Measurements from ENCODE around the gene PKD1. TPM values are rescaled to one million over a fixed set of nuclear protein-coding genes. Genes with fewer than 3 reads are reported as not detected.

The PKD1 gene
- total and polyA plus RNA-seq, 2 donors (not counting 1 experiment from before 2014, with no cell fraction given) = 100 to 116 TPM

GRCh38 chr16:2058872-2059271, 76.8 kb downstream of the PKD1 start:
- Histone ChIP-seq H2AFZ (ENCODE audit: insufficient read depth, low read depth, low read length, poor library complexity, severe bottlenecking) (no peak overlapping the region), H4K20me1 (ENCODE audit: control insufficient read depth, insufficient read depth, low read length, poor library complexity, severe bottlenecking) (no peaks in the 10 kb centered on the region), H3K27ac (ENCODE audit: low read length in 2 of 2) (no peak overlapping the region), H3K27me3 (replicated peaks in 1 of 4; ENCODE audit: control extremely low read depth in 1 of 4, control insufficient read depth in 3 of 4, insufficient read depth in 4 of 4, low read length in 3 of 4) (no peaks in the 10 kb centered on the region), H3K79me2 (ENCODE audit: control insufficient read depth, insufficient read depth, low read length) (no peaks in the 10 kb centered on the region), H3K9me3 (ENCODE audit: control extremely low read depth in 1 of 3, control insufficient read depth in 2 of 3, insufficient read depth in 1 of 3, low read length in 2 of 3) (no peaks in the 10 kb centered on the region), H3K4me1 (ENCODE audit: control insufficient read depth in 2 of 2, insufficient read depth in 2 of 2, low read length in 2 of 2) (no peaks in the 10 kb centered on the region), H3K4me2 (replicated peaks; ENCODE audit: low read depth, low read length, poor library complexity, severe bottlenecking) (no peak overlapping the region), H3K4me3 (ENCODE audit: control extremely low read depth in 1 of 5, extremely low read depth in 1 of 5, insufficient read depth in 1 of 5, low read depth in 2 of 5, low read length in 4 of 5) (no peak overlapping the region), H3K9ac (ENCODE audit: low read length) (no peak overlapping the region), H3K36me3 (replicated peaks in 1 of 2; ENCODE audit: control extremely low read depth in 1 of 2, control insufficient read depth in 1 of 2, extremely low read depth in 1 of 2, insufficient read depth in 2 of 2, low read length in 1 of 2) (peaks cover 0 to 46% of the 10 kb centered on the region in 2 experiments)
- Mint-ChIP-seq H3K27me3 (no peaks in the 10 kb centered on the region), H3K4me1 (no peaks in the 10 kb centered on the region), H3K27ac (no peak overlapping the region), H3K9me3 (ENCODE audit: insufficient read depth) (no peaks in the 10 kb centered on the region), H3K4me3 (no peak overlapping the region)
- no peak for TF ChIP-seq EZH2 (IDR thresholded peaks at IDR 0.05; ENCODE audit: borderline replicate concordance, insufficient read depth, low read depth, low read length, poor library complexity, severe bottlenecking)
- no peak for TF ChIP-seq CTCF (IDR thresholded peaks at IDR 0.05)
- ChIA-PET POLR2A (no interaction called here), CTCF (interaction anchor here (1.2 kb wide), 1 partner anchor 82 kb away, joined by 3 read pairs; no protein-coding TSS in a partner anchor)
- no peak for DNase-seq
- intact Hi-C loops (cut with micrococcal nuclease) = no loop called here
- WGBS (ENCODE audit: insufficient coverage) = 92% methylated on average over 5 of the region's 10 CpGs
- ATAC-seq (ENCODE audit: low read depth) = no peak

GRCh38 chr16:2058420-2058819, 77.3 kb downstream of the PKD1 start:
- H3K27ac Mint-ChIP-seq = no peak overlapping the region
- no peak overlapping the region for H2AFZ ChIP-seq (ENCODE audit: insufficient read depth, low read depth, low read length, poor library complexity, severe bottlenecking)
- no peaks in the 10 kb centered on the region for H3K4me1 Mint-ChIP-seq
- no peaks in the 10 kb centered on the region for H3K4me1 ChIP-seq (ENCODE audit: control insufficient read depth in 2 of 2, insufficient read depth in 2 of 2, low read length in 2 of 2)
- H3K9me3 Mint-ChIP-seq (ENCODE audit: insufficient read depth) = no peaks in the 10 kb centered on the region
- 97% methylated on average over 13 of the region's 13 CpGs for WGBS (ENCODE audit: insufficient coverage)
- CTCF ChIA-PET = interaction anchor here (0.5 to 1.2 kb wide), 2 partner anchors 82 to 887 kb away, joined by 3 read pairs; no protein-coding TSS in a partner anchor
- ATAC-seq (ENCODE audit: low read depth) (no peak), DNase-seq (no peak)
- intact Hi-C loops (cut with micrococcal nuclease) = no loop called here
- H3K4me3 Mint-ChIP-seq = no peak overlapping the region
- H3K27ac ChIP-seq (ENCODE audit: low read length in 2 of 2) = no peak overlapping the region
- H3K79me2 ChIP-seq (ENCODE audit: control insufficient read depth, insufficient read depth, low read length) = no peaks in the 10 kb centered on the region
- peaks cover 0 to 50% of the 10 kb centered on the region in 2 experiments for H3K36me3 ChIP-seq (replicated peaks in 1 of 2; ENCODE audit: control extremely low read depth in 1 of 2, control insufficient read depth in 1 of 2, extremely low read depth in 1 of 2, insufficient read depth in 2 of 2, low read length in 1 of 2)
- no peaks in the 10 kb centered on the region for H4K20me1 ChIP-seq (ENCODE audit: control insufficient read depth, insufficient read depth, low read length, poor library complexity, severe bottlenecking)
- POLR2A ChIA-PET = no interaction called here
- no peaks in the 10 kb centered on the region for H3K27me3 Mint-ChIP-seq
- H3K27me3 ChIP-seq (replicated peaks in 1 of 4; ENCODE audit: control extremely low read depth in 1 of 4, control insufficient read depth in 3 of 4, insufficient read depth in 4 of 4, low read length in 3 of 4) = no peaks in the 10 kb centered on the region
- no peak for TF ChIP-seq EZH2 (IDR thresholded peaks at IDR 0.05; ENCODE audit: borderline replicate concordance, insufficient read depth, low read depth, low read length, poor library complexity, severe bottlenecking)
- no peak for TF ChIP-seq CTCF (IDR thresholded peaks at IDR 0.05)
- no peak overlapping the region for H3K4me2 ChIP-seq (replicated peaks; ENCODE audit: low read depth, low read length, poor library complexity, severe bottlenecking)
- no peak overlapping the region for H3K4me3 ChIP-seq (ENCODE audit: control extremely low read depth in 1 of 5, extremely low read depth in 1 of 5, insufficient read depth in 1 of 5, low read depth in 2 of 5, low read length in 4 of 5)
- H3K9ac ChIP-seq (ENCODE audit: low read length) = no peak overlapping the region
- no peaks in the 10 kb centered on the region for H3K9me3 ChIP-seq (ENCODE audit: control extremely low read depth in 1 of 3, control insufficient read depth in 2 of 3, insufficient read depth in 1 of 3, low read length in 2 of 3)

Measured in B cell (primary cell).